AG04449 (cell line): ENCODE measurements around the gene TNNC1.

Source experiments
- CTCF ChIA-PET: fragments of 350-600 bp; formaldehyde crosslinking; extraction: SDS; loops from one replicate; lab custom pipeline; 2021; ENCODE audit warnings: antibody characterized with exemption; lab: Yijun Ruan, JAX
- POLR2A ChIA-PET: fragments of 400-600, 350-600 bp; formaldehyde crosslinking; extraction: SDS; loops from one replicate; lab custom pipeline; 2020; ENCODE audit warnings: antibody characterized with exemption, inconsistent platforms; lab: Yijun Ruan, JAX
- DNase-seq: peaks from one replicate; pipeline ENCODE4 v3.0.0-alpha.2; 2010; ENCODE audit warnings: low read depth, low spot score
- H3K4me3 ChIP-seq: 2 replicates; pipeline ENCODE4 v1.5.1; 2011; ENCODE audit warnings: low read depth, mild to moderate bottlenecking, control low read depth, low read length
- CTCF ChIP-seq: IDR thresholded peaks from one replicate; pipeline ENCODE4 v1.5.1; 2011; ENCODE audit warnings: mild to moderate bottlenecking, moderate library complexity, low read length, control low read depth, inconsistent platforms; ENCODE audit not compliant: insufficient read depth; ENCODE audit errors: missing control alignments

The TNNC1 gene

GRCh38 chr3:52438579-52439425 lies 15.0 kb downstream of the TNNC1 start:
- H3K4me3 ChIP-seq: no peak overlapping the region
- no peak for TF ChIP-seq CTCF
- no peak for DNase-seq
- ChIA-PET CTCF (interaction anchor here (26.2 to 28.6 kb wide), 2 partner anchors 9 to 13 kb away, joined by 1004 read pairs; partner anchors contain the start of genes NISCH, SEMA3G and TNNC1), POLR2A (no interaction called here)

GRCh38 chr3:52438104-52438376 lies 15.8 kb downstream of the TNNC1 start:
- ChIA-PET POLR2A (no interaction called here), CTCF (interaction anchor here (26.2 to 28.6 kb wide), 2 partner anchors 10 to 12 kb away, joined by 1004 read pairs; partner anchors contain the start of genes NISCH, SEMA3G and TNNC1)
- no peak for TF ChIP-seq CTCF
- no peak overlapping the region for H3K4me3 ChIP-seq
- no peak for DNase-seq

- ChIA-PET POLR2A (no interaction called here), CTCF (interaction anchor here (26.2 to 28.6 kb wide), 2 partner anchors 10 to 12 kb away, joined by 1004 read pairs; partner anchors contain the start of genes NISCH, SEMA3G and TNNC1)
- H3K4me3 ChIP-seq: no peak overlapping the region
- no peak for TF ChIP-seq CTCF
- no peak for DNase-seq
Measured at GRCh38 chr3:52437326-52438103, 16.3 kb downstream of the TNNC1 start.

- CTCF ChIA-PET: interaction anchor here (26.2 to 28.6 kb wide), 2 partner anchors 11 kb away, joined by 1004 read pairs; partner anchors contain the start of genes NISCH, SEMA3G and TNNC1
- H3K4me3 ChIP-seq: no peak overlapping the region
- DNase-seq: no peak
- no peak for TF ChIP-seq CTCF
- POLR2A ChIA-PET: no interaction called here
Measured at GRCh38 chr3:52436500-52437149, 17.2 kb downstream of the TNNC1 start.

GRCh38 chr3:52435246-52436101 lies 18.4 kb downstream of the TNNC1 start:
- no peak for TF ChIP-seq CTCF
- POLR2A ChIA-PET: no interaction called here
- no peak overlapping the region for H3K4me3 ChIP-seq
- DNase-seq: no peak
- CTCF ChIA-PET: interaction anchor here (26.2 to 28.6 kb wide), 2 partner anchors 10 to 12 kb away, joined by 1004 read pairs; partner anchors contain the start of genes NISCH, SEMA3G and TNNC1
